MV-4-11 (cell line): ENCODE data around the gene CFC1.
"Not testable (repeated sequence)": the region's sequence is repeated elsewhere in the genome, so short reads cannot be mapped to it uniquely, and the experiment has no call there.

ENCODE experiments used
- DNase-seq: peaks from one replicate; lab custom pipeline; 2025; lab: John Stamatoyannopoulos, UW

Gene CFC1

GRCh38 chr2:130599393-130599792 is at the start of gene CFC1:
Gene CFC1 (minus strand): TSS chr2:130599575. CDS start chr2:130599287, 288 bp downstream.
- DNase-seq: not testable (repeated sequence)

- not testable (repeated sequence) for DNase-seq
Observed at GRCh38 chr2:130641688-130642087, 42.3 kb upstream of the CFC1 start.

- DNase-seq: not testable (repeated sequence)
Observed at GRCh38 chr2:130638973-130639372, 39.6 kb upstream of the CFC1 start.

- DNase-seq: not testable (repeated sequence)
Observed at GRCh38 chr2:130628784-130629475, 29.6 kb upstream of the CFC1 start.

- DNase-seq: not testable (repeated sequence)
Observed at GRCh38 chr2:130611140-130611539, 11.8 kb upstream of the CFC1 start, which contains the start of gene POTEJ. Gene POTEJ (plus strand): TSS chr2:130611440. CDS start chr2:130611533, 93 bp downstream.

GRCh38 chr2:130610486-130610885 is 11.1 kb upstream of the CFC1 start:
- not testable (repeated sequence) for DNase-seq

GRCh38 chr2:130609002-130609920 is 9.9 kb upstream of the CFC1 start:
- not testable (repeated sequence) for DNase-seq

GRCh38 chr2:130608276-130609001 is 9.1 kb upstream of the CFC1 start:
- not testable (repeated sequence) for DNase-seq

- DNase-seq: not testable (repeated sequence)
Observed at GRCh38 chr2:130601648-130602302, 2.4 kb upstream of the CFC1 start.

- DNase-seq: not testable (repeated sequence)
Observed at GRCh38 chr2:130599926-130600325, 551 bp upstream of the CFC1 start.

- DNase-seq: not testable (repeated sequence)
Observed at GRCh38 chr2:130598463-130598862, 912 bp downstream of the CFC1 start.

- not testable (repeated sequence) for DNase-seq
Observed at GRCh38 chr2:130597994-130598393, 1.4 kb downstream of the CFC1 start.

- DNase-seq: not testable (repeated sequence)
Observed at GRCh38 chr2:130596757-130597156, 2.6 kb downstream of the CFC1 start.

- DNase-seq: not testable (repeated sequence)
Observed at GRCh38 chr2:130594011-130594410, 5.4 kb downstream of the CFC1 start.

- DNase-seq: not testable (repeated sequence)
Observed at GRCh38 chr2:130592791-130593414, 6.5 kb downstream of the CFC1 start.

GRCh38 chr2:130590842-130591359 is 8.5 kb downstream of the CFC1 start:
- not testable (repeated sequence) for DNase-seq

GRCh38 chr2:130590170-130590841 is 9.1 kb downstream of the CFC1 start:
- not testable (repeated sequence) for DNase-seq

- DNase-seq: not testable (repeated sequence)
Observed at GRCh38 chr2:130588688-130589458, 10.5 kb downstream of the CFC1 start.

GRCh38 chr2:130584726-130585125 is 14.6 kb downstream of the CFC1 start:
- not testable (repeated sequence) for DNase-seq
